DOHH2 (cell line): Measurements from ENCODE around the gene MYOZ2.

Source experiments
- EZH2phosphoT487 ChIP-seq: fragments of 200-600 bp; sonication (generic); IDR thresholded peaks from 2 replicates; pipeline ENCODE4 v1.6.1; 2017; ENCODE audit warnings: borderline replicate concordance, mild to moderate bottlenecking, antibody characterized with exemption, low read length, moderate library complexity, mixed read lengths
- TF ChIP-seq, protein P1 (sequence below): fragments of 200-600 bp; sonication (generic); IDR thresholded peaks from one replicate; pipeline ENCODE4 v1.5.1; 2014; ENCODE audit warnings: antibody characterized with exemption, mild to moderate bottlenecking, low read depth, low read length; ENCODE audit not compliant: poor library complexity, severe bottlenecking

DNA sequence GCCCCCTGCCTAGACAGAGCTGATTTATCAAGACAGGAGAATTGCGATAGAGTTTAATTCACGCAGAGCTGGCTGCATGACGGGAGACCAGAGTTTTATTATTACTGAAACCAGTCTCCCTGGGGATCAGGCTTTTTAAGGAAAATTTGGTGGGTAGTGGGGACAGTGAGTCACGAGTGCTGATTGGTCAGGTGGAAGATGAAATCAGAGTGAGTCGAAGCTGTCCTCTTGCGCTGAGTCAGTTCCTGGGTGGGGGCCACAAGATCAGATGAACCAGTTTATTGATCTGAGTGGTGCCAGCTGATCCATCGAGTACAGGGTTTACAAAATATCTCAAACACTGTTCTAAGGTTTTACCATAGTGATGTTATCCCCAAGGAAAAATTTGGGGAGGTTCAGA, 36.6 kb downstream of the MYOZ2 start:
- TF ChIP-seq, protein P1, sequence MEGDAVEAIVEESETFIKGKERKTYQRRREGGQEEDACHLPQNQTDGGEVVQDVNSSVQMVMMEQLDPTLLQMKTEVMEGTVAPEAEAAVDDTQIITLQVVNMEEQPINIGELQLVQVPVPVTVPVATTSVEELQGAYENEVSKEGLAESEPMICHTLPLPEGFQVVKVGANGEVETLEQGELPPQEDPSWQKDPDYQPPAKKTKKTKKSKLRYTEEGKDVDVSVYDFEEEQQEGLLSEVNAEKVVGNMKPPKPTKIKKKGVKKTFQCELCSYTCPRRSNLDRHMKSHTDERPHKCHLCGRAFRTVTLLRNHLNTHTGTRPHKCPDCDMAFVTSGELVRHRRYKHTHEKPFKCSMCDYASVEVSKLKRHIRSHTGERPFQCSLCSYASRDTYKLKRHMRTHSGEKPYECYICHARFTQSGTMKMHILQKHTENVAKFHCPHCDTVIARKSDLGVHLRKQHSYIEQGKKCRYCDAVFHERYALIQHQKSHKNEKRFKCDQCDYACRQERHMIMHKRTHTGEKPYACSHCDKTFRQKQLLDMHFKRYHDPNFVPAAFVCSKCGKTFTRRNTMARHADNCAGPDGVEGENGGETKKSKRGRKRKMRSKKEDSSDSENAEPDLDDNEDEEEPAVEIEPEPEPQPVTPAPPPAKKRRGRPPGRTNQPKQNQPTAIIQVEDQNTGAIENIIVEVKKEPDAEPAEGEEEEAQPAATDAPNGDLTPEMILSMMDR = no peak
- no peak for TF ChIP-seq EZH2phosphoT487
